T-helper 2 cell treated with Interferon-gamma antibody and Interleukin-4, amounts not matched to agents 100 ng/mL and 5 ng/mL, for 36 hours (primary cell): ENCODE data around the gene FGFR2. TPM values are rescaled to one million over a fixed set of nuclear protein-coding genes. Genes with fewer than 3 reads are reported as not detected.
"Not testable (repeated sequence)": the region's sequence is repeated elsewhere in the genome, so short reads cannot be mapped to it uniquely, and the experiment has no call there.

Experiments
- intact Hi-C: fragments of 100-400 bp; cut with micrococcal nuclease; formaldehyde crosslinking; loops from one replicate; pipeline ENCODE4 v1.15.1; 2023
- total RNA-seq: library from RNA; stranded (reverse); gene quantifications from 2 replicates; pipeline ENCODE4 v1.2.3, GENCODE V29; 2022

FGFR2 gene
- total RNA-seq, 1 donor from 2014 or later: 0.73 TPM

- intact Hi-C loops: no loop called here
These were observed 41.8 kb downstream of the FGFR2 start for GRCh38 chr10:121556455-121556854.

- intact Hi-C loops: not testable (repeated sequence)
These were observed 43.3 kb downstream of the FGFR2 start for GRCh38 chr10:121554916-121555315.

DNA sequence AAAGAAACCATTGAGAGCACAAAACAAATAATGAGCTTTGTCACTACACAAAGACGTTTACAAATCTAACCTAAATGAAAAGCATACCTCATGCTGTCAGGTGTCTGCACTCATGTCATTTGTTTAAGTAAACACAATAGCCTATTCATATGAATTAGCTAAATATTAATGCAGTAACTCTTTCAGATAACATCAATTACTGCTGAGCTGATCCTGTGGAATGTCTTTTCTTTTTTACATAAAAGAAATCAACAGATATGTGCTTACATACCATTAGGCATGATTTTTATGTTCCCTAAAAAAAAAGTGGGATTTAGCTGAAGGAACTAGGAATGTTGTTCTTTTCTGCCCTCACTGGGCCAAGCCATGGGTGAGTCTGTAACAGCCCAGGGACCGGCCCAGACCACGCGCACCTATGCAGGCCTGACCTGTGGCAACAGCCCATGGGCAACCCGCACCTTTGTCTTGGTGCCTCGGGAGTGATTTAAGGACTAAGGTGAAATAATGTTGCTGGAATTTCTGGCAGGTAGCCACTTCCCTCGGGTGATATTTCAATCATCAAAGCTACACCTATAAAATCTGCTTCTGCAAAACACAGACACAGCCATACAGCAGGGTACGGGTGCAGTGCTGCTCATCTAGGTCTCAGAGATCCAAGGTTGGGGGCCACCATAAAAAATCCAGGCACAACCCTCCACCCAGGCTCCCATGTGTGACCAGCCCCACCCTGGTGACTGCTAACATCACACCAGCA, 44.6 kb downstream of the FGFR2 start:
- intact Hi-C loops: no loop called here

GRCh38 chr10:121552746-121553145, 45.5 kb downstream of the FGFR2 start:
- intact Hi-C loops: no loop called here

- intact Hi-C loops: no loop called here
These were observed 46.9 kb downstream of the FGFR2 start for GRCh38 chr10:121551210-121551885.

DNA sequence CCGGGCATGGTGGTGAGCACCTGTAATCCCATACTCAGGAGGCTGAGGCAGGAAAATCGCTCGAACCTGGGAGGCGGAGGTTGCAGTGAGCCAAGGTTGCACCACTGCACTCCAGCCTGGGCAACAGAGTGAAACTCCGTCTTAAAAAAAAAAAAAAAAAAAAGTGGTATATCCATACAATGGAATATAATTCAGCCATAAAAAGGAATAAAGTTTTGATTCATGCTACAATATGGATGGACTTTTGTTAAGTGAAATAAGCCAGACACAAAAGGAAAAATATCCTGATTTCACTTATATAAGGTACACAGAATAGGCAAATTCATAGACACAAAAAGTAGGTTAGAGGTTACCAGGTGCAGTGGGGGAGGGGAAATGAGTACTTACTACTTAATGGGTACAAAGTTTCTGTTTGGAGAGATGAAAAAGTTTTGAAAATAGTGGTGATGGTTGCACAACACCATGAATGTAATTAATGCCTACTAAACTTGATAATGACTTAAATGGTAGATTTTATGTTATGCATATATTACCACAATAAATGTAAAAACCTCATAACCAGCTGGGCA, 53.9 kb downstream of the FGFR2 start:
- intact Hi-C loops: no loop called here

GRCh38 chr10:121543545-121543944, 54.7 kb downstream of the FGFR2 start:
- intact Hi-C loops: no loop called here

DNA sequence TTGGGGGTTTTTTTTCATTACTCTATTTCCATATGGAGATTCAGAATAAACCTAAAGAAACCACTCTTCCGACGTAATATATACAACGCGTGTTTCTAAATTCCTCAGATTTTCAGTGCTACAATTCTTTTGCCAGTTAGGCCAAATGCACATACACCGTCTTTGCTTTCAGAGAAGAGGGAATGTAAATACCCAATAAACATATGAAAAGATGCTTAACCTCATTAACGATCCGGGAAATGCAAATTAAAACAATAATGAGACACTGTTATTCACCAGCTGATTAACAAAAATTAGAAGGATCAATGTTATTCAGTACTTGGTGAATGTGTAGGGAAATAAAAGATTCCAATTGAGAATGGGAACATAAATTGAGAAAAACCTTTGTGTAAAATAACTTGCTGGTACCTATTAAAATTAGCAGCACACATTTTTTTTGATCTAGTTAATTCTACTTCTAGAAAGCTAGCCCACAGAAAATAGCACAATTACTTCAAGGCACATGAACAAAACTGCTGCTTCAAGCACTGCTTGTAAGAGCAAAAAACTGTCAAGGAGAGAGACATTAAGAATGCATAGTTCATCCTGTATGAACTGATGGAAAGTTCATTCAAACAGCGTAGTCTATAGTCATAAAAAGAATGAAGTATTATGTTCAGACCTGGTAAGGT, 56.7 kb downstream of the FGFR2 start:
- intact Hi-C loops: no loop called here

GRCh38 chr10:121540732-121541395, 57.4 kb downstream of the FGFR2 start:
- intact Hi-C loops: no loop called here

DNA sequence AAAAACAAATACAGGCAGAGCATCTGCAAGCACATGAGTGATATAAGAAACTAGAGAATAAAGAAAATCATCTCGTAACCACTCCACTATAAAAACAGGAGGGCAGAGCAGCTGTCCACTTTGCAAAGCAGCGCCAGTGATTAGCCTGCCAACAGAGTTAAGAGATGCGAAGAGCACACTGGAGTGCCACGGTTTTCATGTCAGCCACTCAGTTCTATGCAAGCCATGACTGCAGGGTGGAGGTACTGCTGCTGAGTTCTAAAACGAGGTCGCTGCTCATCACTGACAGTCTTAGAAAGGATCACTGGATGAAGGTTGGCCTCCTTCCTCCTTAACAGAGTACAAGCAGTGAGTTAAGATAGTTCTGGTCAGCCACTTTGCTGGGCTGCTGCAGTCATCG, 58.5 kb downstream of the FGFR2 start:
- intact Hi-C loops: no loop called here

DNA sequence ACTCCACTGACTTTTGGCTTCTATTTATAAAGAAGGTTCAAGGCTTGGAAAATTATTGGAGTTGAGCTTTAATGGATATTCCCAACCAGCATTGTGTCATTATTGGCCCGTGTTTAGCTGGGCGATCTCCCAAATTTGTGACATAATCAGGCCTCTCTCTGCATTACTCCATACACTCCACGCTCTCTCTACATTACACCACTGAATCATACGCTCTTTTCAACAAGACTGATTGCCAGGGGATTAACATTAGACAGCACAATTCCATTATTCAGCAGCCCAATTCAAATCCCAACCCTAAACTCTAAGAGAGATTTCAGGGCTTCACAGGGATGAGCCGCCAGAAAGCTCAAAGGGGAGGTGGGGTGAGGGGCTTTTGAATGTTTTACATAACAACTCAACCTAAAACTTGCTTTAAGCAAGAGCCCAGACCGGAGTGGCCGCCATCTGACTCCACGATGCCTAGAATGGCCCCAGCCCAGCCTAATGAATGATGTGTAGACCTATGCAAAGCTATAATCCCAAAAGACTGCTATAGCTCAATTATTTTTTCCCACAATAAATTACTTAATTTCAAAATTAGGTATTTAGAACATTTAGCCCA, 61.8 kb downstream of the FGFR2 start:
- intact Hi-C loops: no loop called here

DNA sequence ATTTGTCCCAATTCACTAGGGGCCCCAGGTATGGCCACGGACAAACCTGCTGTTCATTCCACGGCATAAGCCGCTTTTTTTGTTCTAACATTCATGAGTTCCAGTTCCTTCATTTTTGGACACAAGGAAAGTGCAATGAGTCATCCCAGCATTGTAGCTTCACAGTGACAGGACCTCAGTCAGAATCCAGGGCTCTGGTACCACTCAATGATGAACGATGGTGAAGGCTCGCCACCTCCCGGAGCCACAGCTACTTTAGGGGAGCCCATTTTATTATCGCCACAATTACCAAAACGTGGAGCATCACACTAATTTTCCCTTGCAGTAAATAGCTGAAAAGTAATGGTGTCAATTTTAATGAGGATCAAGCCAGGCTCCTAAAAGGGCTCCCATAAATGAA, 62.9 kb downstream of the FGFR2 start:
- intact Hi-C loops: no loop called here

GRCh38 chr10:121532292-121532864, 65.9 kb downstream of the FGFR2 start:
- intact Hi-C loops: no loop called here

- intact Hi-C loops: no loop called here
These were observed 66.4 kb downstream of the FGFR2 start for GRCh38 chr10:121531830-121532178.

DNA sequence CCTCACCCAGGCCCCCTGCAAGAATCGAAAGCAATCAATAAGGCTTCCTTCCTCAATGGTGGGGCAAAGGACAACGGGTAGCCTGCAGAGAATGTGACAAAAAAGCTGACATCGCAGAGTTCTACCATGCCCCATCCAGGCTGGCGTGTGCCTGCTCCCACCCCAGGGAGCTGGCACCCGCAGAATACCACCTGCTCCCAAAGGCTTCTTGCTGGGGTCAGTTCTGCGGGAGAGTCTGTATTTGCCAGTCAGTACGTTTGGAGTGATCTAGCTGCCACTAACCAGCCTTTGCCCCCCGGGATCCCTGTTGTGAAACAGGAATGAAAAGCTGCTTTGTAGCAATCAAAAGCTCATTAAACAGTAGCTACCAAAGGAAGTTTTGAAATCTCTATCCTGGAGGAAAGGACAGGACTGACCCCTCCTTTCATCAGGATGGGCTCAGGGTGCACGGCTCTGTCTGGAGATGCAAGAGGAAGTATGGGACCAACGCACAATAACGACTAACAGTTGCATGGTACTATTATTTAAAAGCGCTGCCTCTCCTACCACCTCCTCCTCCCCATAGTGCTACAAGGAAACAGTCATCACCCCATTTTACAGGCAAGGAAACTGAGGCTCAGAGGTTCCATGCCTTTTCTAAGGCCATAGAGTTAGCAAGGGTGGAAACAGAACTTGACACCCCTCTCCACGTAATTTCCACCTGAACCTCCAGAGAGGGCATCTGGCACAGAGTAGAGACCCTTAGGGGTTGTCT, 67.0 kb downstream of the FGFR2 start:
- intact Hi-C loops: no loop called here

- intact Hi-C loops: no loop called here
These were observed 67.7 kb downstream of the FGFR2 start for GRCh38 chr10:121530481-121531075.

- intact Hi-C loops: no loop called here
These were observed 70.6 kb downstream of the FGFR2 start for GRCh38 chr10:121527690-121528089.

- intact Hi-C loops: no loop called here
These were observed 71.4 kb downstream of the FGFR2 start for GRCh38 chr10:121526801-121527221.

GRCh38 chr10:121526135-121526790, 72.0 kb downstream of the FGFR2 start:
- intact Hi-C loops: no loop called here
